HG03280 (cell line): ENCODE data around the gene RNF141.

Source experiments
- ATAC-seq: cut with Tn5 transposase; IDR thresholded peaks from one replicate; pipeline ENCODE4 v1.9.1; 2021; ENCODE audit warnings: mild to moderate bottlenecking, moderate library complexity; ENCODE audit not compliant: unreplicated experiment

RNF141 gene

DNA sequence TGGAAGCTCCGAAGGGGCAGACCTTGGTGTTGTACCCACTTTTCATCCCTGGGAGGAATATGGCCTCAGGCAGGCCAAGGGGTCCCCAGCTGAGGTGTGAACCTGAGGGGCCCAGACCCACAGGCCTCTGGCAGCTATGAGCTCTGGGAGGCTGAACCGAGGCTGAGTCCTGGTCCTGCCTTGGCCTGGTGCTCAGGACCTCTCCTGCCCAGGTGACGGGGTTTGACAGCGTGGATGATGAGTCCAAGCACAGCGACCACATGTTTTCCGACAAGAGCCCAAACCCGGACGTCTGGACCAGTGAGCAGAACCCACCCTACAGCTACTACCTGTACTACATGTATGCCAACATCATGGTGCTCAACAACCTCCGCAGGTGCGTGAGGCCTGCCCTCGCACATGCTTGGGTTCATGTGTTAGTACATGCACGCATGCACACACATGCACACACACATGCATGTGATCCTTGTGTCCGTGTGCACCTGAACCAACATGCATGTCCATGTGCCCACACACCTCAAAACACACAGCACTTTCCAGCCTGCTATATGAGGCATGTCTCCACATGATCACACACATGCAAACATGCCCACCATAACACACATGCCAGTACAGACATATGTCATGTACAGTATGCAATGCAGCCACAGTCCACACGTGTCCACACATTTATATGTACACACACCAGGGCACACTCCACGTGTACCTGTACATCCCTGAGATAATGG lies 40.9 kb downstream of the RNF141 start:
- ATAC-seq: no peak

DNA sequence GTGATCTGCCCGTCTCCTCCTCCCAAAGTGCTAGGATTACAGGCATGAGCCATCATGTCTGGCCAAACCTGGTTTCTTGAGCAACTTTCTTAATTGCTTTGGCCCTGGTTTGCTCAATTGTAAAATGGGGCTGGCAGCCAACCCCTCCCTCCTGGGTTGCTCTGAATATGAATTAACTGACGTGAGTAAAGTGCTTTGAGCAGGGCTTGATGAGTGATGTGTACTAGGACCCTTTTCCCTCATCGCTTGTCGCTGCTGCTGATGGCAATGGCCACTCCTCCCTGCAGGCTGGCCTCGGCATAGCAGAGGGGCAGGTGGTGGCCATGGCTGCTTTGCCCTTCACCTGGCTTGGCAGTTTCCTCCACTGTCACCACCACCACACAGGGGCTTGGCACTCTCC lies 41.5 kb downstream of the RNF141 start:
- no peak for ATAC-seq

DNA sequence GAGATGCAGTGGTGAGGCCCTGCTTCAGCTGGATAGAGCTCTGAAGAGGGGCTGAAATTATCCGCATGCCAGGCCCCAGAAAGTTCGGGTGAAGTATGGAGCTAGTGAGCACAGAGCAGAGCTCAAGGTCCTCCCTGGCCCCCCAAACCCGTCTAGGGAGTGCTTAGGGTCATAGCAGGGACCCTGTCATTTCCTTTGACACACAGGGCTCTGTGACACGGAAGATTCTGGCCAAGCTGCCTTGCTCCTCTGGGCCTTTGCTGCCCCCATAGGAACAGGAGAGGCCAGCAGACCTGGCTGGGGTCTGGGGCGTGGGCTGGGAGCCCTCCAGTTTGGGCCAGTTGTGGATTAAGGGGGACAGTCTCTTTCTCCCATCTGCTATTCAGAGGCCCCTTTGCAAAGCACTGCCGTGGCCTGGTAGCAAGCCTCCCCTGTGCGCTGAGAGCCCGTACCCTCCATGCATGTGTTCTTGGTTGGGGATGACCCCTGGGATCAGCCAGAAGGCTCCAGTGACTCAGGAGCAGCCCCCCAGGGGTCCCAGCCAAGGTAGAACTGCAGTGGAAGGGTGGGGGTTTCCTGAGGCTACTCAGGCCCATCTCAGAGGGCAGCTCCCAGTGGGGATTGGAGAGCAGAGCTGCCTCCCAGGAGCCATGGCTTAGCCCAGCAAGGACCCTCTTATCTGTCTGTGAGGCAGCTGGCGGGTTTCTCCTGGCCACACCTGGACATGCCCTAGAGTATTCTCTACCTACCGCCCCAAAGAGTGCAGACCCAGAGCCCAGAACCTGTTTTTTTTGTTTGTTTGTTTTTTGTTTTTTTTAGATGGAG lies 42.3 kb downstream of the RNF141 start:
- no peak for ATAC-seq

DNA sequence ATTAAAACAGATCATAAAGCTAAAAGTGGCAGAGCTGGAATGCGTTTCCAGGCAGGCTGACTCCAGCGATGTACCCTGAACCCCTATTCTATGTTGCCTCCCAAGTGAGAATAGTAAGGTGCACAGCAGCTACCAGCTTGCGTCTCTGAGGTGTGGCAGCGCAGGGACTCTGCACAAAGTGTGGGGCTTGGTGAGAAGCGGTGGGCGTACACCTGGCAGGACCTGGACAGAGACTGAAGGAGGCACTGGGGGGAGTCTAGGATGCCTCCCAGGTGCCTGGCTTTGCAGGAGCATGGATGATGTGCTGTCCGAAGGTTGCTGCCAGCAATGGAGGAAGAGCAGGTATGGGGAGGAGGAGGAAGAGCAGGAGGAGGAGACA lies 43.0 kb downstream of the RNF141 start:
- no peak for ATAC-seq

DNA sequence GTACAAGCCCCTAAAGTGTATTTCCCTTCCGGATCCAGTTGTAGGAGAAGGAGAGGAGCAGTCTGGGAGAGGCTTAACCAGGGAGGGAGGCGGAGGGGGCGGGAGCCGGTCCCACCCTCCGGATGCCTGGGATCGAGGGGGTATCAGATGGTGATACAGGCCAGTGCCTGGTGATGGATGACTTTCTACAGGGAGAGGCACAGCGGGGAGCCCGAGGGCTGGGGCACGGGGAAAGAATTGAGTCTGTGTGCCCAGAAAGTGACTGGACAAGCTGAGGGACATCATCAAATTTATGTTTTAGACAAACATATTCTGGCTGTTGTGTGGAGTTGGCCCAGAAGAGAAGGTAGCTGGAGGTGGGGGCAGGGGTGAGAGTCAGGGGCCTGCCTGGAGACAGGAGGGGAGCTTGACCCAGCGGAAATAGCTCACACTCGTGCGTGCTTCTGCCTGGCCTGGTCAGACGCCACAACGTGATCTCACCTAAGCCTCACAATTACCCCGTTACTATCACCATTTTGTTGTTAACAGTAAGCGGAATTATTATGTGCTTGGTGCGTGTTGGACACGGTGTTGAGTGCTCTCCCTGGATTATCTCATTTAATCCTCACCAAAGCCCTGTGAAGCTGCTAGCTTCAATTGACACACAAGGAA lies 43.5 kb downstream of the RNF141 start:
- ATAC-seq: no peak

DNA sequence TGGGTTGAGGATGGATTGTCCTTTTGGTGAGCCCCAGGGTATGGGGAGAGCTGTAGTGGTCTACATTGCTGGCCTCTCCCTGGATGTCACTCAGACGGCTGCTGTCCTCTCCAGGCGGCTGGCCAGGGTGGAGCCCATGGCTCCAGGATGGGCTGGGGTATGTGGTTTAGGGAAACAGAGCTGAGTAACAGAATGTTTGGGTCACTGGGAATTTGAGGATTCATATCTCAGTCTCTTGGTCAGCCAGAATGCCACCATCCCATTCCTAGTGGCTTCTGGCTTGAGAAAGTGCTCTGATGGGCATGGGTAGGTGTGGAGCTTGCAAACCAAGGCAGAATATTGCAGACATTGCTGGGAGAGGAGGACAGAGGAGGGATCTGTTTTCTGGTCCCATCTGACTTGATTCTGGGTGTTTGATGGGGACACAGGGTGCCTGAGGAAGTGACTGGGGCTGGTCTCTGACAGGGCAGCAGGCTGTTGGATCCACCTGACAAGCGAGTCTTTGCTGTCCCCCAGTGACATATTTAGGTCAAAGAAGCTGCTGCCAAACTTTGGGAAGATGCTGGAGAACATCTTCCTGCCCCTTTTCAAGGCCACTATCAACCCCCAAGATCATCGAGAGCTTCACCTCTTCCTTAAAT lies 44.6 kb downstream of the RNF141 start:
- ATAC-seq: no peak

DNA sequence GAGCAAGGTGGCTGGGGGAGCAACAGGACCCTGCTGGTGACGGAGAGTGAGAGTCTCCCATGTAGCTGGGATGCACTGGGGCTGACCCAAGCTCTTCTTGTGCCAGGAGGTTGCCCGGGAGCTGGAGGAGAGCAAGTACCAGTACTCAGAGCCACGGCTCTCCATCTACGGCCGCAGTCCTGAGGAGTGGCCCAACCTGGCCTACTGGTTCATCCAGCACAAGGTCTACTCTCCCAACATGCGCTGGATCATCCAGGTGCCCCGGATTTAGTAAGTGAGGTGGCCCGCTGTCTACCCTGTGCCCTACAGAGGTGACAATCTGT lies 45.6 kb downstream of the RNF141 start:
- ATAC-seq: no peak

DNA sequence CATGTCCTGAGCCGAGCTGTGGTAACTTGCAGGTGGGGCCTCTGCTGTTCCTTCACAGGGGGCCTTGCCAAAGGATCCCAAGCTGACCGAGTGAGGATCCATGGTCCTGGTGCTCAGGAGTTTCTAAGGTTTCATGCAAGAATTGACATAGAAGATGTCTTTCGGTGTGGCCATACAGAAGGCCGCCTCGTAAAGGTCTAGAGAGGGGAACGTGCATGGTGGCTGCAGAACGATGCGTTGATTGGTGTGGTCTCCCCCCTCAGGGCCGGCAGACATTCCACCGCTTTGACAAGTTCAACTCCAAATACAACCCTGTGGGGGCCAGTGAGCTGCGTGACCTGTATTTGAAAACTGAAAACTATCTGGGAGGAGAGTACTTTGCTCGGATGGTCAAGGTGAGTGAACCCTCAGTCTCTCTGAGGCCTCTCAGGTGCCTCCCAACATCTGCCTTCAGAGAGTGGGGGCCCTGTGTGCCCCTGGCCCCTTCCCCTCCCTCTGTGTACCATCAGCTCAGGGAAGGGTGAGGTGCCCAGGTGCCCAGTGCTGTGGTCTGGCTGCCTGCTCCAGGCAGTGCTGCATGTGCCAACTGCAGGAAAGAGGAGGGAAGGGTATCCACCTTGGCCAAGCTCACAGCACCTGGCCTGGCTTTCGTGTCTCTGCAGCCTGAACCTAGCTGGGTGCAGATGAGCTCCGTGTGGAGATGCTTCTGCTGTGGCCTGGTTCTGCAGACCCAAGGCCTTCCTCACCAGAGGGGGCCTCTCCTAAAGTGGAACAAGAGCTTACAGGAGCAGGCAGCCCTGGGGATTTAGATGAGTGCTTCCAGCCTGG lies 46.1 kb downstream of the RNF141 start:
- no peak for ATAC-seq

DNA sequence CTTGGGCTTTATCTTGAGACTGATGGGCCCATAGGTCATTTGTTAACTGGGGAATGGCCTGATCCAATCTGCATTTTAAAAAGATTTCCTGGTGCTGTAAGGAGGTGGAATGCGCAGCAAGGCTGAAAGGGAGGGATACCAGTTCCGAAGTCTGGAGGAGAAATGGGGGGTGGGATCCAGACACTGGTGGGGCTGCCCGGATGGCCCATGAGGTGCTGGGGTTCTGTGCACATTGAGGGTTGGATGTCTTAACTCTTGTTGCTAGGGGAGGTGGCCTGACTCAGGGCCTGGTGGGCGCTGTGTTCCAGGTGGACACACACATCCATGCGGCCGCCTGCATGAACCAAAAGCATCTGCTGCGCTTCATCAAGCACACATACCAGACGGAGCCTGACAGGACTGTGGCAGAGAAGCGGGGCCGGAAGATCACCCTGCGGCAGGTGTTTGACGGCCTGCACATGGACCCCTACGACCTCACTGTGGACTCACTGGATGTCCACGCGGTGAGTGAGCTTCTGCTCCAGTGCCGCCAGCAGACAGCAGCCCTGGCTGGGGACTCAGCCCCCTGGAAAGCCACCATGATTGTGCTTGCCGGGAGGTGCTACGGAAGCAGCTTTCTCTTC lies 47.8 kb downstream of the RNF141 start:
- ATAC-seq: no peak

DNA sequence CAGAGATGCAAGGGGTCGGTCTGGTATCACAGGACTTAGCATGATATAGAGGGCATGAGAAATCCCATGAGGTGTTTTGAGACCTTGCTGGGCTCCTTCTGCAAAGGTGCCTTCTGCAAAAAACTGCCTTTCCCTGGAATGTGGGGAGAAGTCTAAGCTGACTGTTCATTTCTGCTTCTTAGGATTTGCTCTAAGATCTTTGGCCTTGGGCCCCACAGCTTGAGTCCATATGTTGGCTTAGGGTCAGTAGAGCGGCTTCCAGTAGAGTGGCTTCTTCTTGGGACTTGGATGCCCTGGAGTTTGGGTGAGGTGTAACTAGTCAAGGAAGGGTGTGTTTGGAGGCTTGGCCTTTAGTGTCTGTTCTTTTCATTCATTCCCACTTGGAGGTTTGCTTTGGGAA lies 48.9 kb downstream of the RNF141 start:
- ATAC-seq: no peak

DNA sequence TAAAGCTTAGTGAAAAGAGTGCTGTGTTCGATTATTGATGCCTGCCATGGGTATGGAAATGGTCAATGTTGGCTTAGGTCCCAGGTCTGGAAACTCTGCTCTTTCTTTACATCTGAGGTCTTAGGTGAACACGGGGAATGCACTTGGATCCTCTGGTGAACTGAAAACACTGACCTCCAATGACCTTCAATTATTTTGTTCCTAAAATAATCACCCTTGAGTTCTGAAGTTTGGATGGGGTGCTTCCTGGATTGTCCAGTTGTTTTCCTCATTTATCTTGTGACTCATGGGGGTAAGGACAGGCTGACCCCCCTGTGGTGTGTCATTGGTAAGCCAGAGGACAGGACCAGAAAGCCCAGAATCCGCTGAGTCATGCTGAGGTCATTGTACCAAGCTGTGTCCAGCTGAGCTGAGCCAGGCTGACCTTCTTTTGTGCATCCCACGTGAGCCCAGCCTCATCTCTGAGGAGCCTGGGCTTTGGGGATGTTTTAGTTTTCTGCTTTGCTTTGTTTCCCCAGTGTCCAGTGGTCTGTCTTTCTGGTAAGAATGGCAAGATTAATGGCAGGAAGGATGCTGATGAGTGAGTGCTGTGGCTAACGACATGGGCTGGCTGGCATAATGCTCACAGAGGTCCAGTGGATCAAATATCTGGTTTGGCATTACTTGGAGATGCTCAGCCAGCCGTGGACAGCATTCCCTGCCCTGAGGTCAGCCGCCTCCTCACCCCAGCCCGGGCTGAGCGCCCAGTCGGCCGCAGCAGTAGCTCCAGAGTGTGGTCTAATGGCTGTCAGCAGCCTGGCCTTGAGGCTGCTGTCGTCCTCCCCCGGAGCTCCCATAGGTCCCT lies 50.4 kb downstream of the RNF141 start:
- no peak for ATAC-seq

DNA sequence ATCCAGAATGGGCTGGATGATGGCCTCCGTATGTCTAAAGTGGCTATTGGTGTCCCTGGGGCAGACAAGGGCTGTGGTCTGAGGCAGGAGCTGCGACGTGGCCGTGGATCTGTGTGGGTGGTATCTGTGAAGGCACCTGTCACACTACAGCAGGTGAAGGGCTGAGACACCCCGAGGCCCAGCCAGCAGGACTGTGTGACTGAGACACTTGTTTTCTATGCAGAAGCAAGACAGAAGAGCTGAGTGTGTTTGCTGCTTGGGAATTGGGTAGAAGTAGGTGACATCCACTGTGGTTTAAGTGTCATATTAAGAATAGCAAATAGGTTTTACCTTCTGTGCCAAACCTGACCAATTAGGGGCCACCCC lies 51.0 kb downstream of the RNF141 start:
- no peak for ATAC-seq

DNA sequence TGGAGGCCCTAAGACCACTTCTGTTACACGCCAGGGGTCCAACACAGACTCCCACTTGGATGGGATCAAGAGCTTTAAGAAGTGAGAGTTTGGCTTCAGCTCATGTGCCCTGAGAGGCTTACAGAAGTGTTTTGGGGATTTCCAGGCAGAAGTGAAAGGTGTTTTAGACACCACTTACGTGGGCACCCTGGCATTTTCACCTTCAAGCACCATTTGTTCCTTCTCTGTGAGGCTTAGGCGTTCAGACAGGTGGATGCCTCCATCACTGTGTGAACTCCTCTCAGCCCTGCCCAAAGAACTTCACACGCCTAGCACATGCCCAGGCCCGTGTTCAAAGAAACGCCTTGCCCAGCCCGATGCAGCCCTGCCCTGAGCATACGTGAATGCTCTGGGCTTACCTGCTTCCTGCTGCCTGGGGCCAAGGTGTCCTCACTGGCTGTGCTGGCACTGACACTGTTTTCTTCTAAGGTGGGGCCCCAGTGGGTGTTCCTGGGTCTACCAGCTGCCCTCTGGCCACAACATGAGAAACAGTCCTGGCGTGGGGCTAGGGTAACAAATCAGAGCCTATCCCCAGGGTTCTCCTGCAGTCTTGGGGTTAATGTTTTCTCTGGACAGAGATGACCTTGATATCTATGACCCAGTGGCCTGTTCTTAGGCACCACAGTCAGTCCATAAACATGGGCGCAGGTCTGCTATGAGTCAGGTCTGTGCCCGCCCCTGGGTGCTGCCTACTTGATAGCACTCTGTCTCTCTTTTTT lies 51.9 kb downstream of the RNF141 start:
- no peak for ATAC-seq

DNA sequence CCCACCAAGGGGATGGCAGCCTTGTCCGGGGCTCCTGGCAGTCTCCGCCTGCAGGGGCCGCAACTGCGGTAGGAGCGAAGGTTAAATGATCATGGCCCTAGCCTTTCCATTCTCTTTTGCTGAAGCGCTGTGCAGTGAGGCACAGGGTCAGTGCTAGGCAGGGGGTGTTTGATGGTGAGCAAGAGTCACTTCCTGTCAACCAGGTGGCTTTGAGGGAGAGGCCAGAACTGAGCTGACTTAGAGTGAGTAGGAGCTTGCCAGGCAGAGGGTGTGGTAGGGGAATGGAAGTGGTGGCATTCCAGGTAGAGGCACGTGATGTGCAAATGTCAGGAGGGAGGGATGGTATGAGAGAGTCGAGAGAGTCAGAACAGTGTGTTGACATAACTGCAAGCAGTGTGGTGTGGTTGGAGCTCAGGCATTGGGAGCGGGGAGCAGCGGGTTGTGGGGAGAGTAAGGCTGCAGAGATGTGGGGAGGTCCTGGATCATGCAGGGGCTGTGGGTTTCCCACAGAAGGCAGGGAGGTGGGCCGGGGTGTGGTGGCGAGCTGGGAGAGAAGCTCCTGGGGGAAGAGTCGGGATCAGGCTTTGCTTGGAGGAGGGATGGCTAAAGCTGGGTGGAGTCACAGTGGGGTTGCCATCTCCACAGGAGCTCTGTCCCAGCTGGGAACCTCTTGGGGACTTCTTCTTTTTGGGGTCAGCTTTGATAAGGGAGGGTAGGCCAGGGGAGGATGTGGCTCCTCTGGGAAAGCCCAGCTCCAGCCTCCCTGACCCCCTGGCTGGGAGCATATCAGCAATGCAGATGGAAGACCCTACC lies 52.7 kb downstream of the RNF141 start:
- ATAC-seq: no peak

DNA sequence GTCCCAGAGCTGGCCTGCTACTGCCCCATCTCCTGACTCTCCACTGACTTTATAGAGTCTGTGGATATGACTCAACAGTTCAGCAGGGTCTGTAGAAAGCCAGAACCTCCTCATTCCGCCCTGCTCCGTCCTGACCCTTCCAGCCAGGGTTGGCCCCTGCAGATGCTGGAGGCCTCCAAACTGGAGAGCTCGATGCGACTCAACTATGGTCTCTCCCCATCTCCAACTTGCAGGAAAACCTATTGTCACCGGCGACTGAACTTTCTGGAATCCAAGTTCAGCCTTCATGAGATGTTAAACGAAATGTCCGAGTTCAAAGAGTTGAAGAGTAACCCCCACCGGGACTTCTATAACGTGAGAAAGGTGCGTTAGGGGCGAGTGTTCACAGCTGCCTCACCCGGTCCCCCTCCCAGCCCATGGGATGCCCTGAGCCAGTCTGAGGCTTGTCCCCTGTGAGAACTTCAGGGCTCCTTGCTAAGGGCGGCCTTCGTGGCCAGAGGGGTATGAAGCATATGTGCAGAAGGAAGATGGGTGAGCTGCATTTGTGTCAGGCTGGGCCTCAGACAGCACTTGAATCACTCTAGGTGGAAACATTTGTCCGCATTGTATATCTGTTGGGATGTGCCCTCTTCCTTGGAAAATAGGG lies 53.9 kb downstream of the RNF141 start:
- ATAC-seq: no peak

DNA sequence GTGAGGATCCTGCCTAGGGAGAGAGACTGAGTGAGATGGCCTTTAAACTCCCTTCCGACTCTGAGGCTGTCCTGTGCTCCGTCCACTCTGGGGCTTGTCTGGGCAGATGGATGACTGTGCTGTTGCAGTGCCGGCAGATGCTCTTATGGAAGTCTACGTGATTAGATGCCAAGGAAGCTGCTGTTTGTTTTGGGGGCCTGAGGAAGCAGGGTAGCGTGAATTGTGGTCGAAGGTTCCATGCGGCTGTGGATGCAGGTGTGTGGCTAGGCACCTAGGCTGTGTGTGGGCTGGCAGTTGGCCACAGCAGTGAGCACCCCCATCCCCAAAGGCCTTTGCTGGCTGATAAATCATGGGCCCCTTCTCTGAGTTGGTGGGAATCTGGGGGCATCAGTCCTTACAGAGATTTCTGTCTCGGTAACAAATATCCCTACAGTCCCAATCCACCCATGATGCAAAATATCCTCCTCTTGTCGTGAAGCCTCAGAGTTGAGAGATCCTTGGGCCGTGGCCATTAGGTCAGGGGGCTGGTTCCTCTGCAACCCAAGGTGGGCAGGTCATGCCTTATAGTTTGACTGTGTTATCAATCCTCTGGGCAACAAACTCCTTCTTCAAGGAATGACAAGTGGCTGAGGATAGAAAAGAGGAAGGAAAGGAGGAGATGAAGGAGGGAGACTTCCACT lies 54.7 kb downstream of the RNF141 start:
- ATAC-seq: no peak

DNA sequence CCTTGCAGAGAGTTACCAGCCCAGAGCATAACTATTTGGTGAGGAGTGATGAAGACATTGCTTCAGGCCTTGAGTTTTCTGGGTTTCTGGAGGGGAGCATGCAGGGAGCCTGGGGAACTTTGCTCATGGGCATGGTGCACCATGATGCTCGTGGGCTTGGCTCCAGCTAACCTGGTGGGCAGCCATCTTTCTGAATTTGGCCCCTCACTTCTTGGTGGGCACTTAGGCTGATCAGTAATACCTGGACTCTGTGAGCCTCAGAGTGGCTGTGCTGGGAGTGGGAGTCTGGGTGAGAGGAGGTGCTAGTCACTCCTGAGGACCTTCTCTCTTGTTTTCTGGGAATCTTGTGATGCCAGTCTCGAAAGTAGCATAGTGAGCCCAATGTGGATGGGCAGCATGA lies 55.3 kb downstream of the RNF141 start:
- ATAC-seq: no peak
